Activated CD4-positive, alpha-beta memory T cell treated with anti-CD3 and anti-CD28 coated beads, Interleukin-2, amount 10 ng/mL, durations not matched to agents 7 days and 5 days (primary cell): ENCODE data around the gene ALG1. TPM values are rescaled to one million over a fixed set of nuclear protein-coding genes. Genes with fewer than 3 reads are reported as not detected.

ENCODE experiments used
- CTCF ChIA-PET: fragments of 350-600 bp; sonication (Branson Sonifier 250); formaldehyde crosslinking; loops from one replicate; lab custom pipeline; 2021; ENCODE audit warnings: antibody characterized with exemption, inconsistent platforms; lab: Charles Lee
- POLR2A ChIA-PET: fragments of 350-600 bp; sonication (Branson Sonifier 250); formaldehyde crosslinking; loops from one replicate; lab custom pipeline; 2021; ENCODE audit warnings: antibody characterized with exemption; lab: Charles Lee
- DNase-seq: peaks from one replicate; pipeline ENCODE4 v3.0.0-alpha.2; 2020
- H3K27ac Mint-ChIP-seq: one replicate; pipeline ENCODE4 v1.8.0; 2021; ENCODE audit warnings: mild to moderate bottlenecking, mixed read lengths
- H3K27me3 Mint-ChIP-seq: one replicate; pipeline ENCODE4 v1.8.0; 2021; ENCODE audit warnings: mixed read lengths
- H3K36me3 Mint-ChIP-seq: one replicate; pipeline ENCODE4 v1.8.0; 2021; ENCODE audit warnings: low read depth, mixed read lengths
- H3K4me1 Mint-ChIP-seq: one replicate; pipeline ENCODE4 v1.8.0; 2021; ENCODE audit warnings: mixed read lengths
- H3K4me3 Mint-ChIP-seq: one replicate; pipeline ENCODE4 v1.8.0; 2021; ENCODE audit warnings: mild to moderate bottlenecking, mixed read lengths
- H3K9me3 Mint-ChIP-seq: one replicate; pipeline ENCODE4 v1.8.0; 2021; ENCODE audit warnings: mixed read lengths
- total RNA-seq, 2 experiments: library from RNA; stranded (reverse); gene quantifications; one replicate each; pipeline ENCODE4 v1.2.3, GENCODE V29; 2021

Gene ALG1, protein sequence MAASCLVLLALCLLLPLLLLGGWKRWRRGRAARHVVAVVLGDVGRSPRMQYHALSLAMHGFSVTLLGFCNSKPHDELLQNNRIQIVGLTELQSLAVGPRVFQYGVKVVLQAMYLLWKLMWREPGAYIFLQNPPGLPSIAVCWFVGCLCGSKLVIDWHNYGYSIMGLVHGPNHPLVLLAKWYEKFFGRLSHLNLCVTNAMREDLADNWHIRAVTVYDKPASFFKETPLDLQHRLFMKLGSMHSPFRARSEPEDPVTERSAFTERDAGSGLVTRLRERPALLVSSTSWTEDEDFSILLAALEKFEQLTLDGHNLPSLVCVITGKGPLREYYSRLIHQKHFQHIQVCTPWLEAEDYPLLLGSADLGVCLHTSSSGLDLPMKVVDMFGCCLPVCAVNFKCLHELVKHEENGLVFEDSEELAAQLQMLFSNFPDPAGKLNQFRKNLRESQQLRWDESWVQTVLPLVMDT
- total RNA-seq: 10 to 100 TPM; 18.7 to 19.3 TPM

DNA sequence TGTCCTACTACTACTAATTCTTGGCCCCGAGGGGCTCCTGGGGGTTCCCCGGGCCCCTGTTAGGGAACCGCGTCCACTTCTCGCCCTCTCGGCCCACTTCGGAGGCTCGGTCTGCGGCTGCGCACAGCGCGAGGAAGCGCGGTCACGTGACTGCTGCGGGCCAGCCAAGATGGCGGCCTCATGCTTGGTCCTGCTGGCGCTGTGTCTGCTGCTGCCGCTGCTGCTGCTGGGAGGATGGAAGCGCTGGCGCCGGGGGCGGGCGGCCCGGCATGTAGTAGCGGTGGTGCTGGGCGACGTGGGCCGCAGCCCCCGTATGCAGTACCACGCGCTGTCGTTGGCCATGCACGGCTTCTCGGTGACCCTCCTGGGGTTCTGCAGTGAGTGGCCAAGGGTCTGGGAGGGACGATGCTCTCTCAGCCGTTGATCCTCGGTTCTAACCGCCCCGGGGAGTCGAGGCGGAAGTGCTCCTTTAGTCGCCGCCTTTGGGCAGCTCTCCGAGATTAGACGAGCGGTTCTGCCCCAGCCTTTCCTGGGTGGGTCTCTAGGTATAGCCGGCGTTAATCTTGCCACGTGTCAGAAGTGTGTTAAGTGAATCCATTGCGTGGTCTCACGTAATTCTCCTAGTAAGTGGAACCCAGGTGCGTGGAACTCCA lies at the start of gene ALG1:
Gene ALG1, plus strand, starts transcription at position 163 of the 653 bp plus-strand sequence. Its CDS starts 7 bp downstream, at position 170.
- Mint-ChIP-seq H3K36me3 (peaks cover 13% of the 10 kb centered on the region), H3K27me3 (no peaks in the 10 kb centered on the region), H3K9me3 (no peaks in the 10 kb centered on the region), H3K4me1 (peaks cover 34% of the 10 kb centered on the region), H3K27ac (peak within 1 kb of the TSS; percentile 94), H3K4me3 (peak within 1 kb of the TSS; percentile 91)
- DNase-seq: peak; percentile 89
- POLR2A ChIA-PET: interaction anchor here (1.0 to 3.0 kb wide), 6 partner anchors 11 to 38 kb away, joined by 3 to 23 read pairs (median 5); partner anchors contain the start of gene NAGPA
- CTCF ChIA-PET: interaction anchor here (1.2 to 1.9 kb wide), 4 partner anchors 13 to 21 kb away, joined by 4 to 14 read pairs (median 6); no protein-coding TSS in a partner anchor

- H3K4me3 Mint-ChIP-seq: no peak overlapping the region
- no peaks in the 10 kb centered on the region for H3K9me3 Mint-ChIP-seq
- CTCF ChIA-PET: no interaction called here
- H3K27me3 Mint-ChIP-seq: no peaks in the 10 kb centered on the region
- no peak overlapping the region for H3K27ac Mint-ChIP-seq
- no peaks in the 10 kb centered on the region for H3K36me3 Mint-ChIP-seq
- H3K4me1 Mint-ChIP-seq: no peaks in the 10 kb centered on the region
- POLR2A ChIA-PET: no interaction called here
- DNase-seq: no peak
Observed at GRCh38 chr16:5022521-5022920, 49.1 kb upstream of the ALG1 start.

DNA sequence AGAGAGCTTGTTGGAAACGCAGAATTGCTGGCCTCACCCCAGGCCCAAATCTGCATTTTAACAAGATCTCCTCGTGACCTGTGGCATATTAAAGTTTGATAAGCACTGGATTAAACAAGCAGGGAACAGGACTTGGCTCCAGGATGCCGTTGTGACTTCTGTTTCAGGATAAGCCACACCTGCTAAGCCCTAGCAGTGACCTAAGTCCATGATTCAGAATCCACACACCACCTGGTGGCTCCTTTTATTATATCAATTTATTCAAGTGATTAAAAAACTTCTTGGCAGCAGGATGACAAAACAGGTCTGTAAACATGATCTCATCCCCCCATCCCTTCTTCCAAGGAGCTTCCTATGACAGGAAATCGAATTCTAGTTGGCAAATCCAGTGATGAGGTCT lies 47.0 kb upstream of the ALG1 start:
- no peaks in the 10 kb centered on the region for H3K4me1 Mint-ChIP-seq
- ChIA-PET CTCF (interaction anchor here (1.0 kb wide), 2 partner anchors 8 to 14 kb away, joined by 3 read pairs; no protein-coding TSS in a partner anchor), POLR2A (no interaction called here)

GRCh38 chr16:5025171-5025632 lies 46.4 kb upstream of the ALG1 start:
- no peaks in the 10 kb centered on the region for H3K36me3 Mint-ChIP-seq
- no peaks in the 10 kb centered on the region for H3K9me3 Mint-ChIP-seq
- H3K4me3 Mint-ChIP-seq: no peak overlapping the region
- DNase-seq: no peak
- no peaks in the 10 kb centered on the region for H3K4me1 Mint-ChIP-seq
- ChIA-PET CTCF (interaction anchor here (1.0 to 1.2 kb wide), 3 partner anchors 7 to 52 kb away, joined by 3 to 7 read pairs (median 3); no protein-coding TSS in a partner anchor), POLR2A (no interaction called here)
- no peak overlapping the region for H3K27ac Mint-ChIP-seq
- no peaks in the 10 kb centered on the region for H3K27me3 Mint-ChIP-seq

More for the DNA sequence above, 47.0 kb upstream of the ALG1 start:
- no peak overlapping the region for H3K27ac Mint-ChIP-seq
- no peaks in the 10 kb centered on the region for H3K27me3 Mint-ChIP-seq
- no peaks in the 10 kb centered on the region for H3K36me3 Mint-ChIP-seq
- H3K9me3 Mint-ChIP-seq: no peaks in the 10 kb centered on the region
- H3K4me3 Mint-ChIP-seq: no peak overlapping the region
- no peak for DNase-seq

DNA sequence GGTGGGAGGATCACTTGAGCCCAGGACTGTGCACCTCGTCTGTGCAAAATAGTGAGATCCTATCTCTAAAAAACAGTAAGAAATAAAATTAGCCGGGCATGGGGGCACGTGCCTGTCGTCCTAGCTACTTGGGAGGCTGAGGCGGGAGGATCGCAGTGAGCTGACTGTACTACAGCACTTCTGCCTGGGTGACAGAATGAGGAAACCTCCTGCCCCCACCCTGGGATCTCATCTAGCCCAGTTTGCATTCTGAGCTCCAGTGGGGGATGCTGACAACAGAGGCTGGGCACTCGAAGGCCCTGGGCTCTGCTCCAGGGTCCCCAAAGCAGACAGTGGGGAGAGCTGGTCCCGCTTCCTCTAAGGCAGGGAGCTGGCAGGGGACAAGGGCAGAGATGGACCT lies 45.0 kb upstream of the ALG1 start:
- Mint-ChIP-seq H3K4me1 (no peaks in the 10 kb centered on the region), H3K27ac (no peak overlapping the region), H3K36me3 (no peaks in the 10 kb centered on the region), H3K4me3 (no peak overlapping the region), H3K9me3 (no peaks in the 10 kb centered on the region), H3K27me3 (no peaks in the 10 kb centered on the region)
- ChIA-PET POLR2A (interaction anchor here (0.6 kb wide), 1 partner anchor 30 kb away, joined by 3 read pairs; no protein-coding TSS in a partner anchor), CTCF (no interaction called here)
- DNase-seq: no peak

DNA sequence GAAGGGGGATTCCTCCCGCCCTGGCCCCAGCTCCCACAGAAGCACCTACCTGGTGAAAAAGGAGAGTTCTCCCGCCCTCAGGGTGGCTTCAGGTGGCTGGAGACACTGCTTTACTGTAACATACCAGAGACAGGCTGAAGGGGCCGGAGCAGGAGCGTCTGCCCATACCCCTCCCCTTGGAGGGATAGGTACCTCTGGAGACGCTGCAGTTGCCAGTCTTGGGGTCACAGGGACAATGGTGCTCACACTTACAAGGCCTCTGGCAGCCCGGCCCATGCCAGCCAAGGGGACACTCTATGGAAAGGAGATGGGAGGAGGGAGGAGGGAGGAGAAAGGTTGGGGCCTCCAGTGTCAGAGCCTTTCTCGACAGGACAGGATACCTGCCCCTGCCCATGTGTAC lies 44.6 kb upstream of the ALG1 start:
- ChIA-PET CTCF (no interaction called here), POLR2A (interaction anchor here (0.6 kb wide), 1 partner anchor 29 kb away, joined by 3 read pairs; no protein-coding TSS in a partner anchor)
- DNase-seq: no peak

DNA sequence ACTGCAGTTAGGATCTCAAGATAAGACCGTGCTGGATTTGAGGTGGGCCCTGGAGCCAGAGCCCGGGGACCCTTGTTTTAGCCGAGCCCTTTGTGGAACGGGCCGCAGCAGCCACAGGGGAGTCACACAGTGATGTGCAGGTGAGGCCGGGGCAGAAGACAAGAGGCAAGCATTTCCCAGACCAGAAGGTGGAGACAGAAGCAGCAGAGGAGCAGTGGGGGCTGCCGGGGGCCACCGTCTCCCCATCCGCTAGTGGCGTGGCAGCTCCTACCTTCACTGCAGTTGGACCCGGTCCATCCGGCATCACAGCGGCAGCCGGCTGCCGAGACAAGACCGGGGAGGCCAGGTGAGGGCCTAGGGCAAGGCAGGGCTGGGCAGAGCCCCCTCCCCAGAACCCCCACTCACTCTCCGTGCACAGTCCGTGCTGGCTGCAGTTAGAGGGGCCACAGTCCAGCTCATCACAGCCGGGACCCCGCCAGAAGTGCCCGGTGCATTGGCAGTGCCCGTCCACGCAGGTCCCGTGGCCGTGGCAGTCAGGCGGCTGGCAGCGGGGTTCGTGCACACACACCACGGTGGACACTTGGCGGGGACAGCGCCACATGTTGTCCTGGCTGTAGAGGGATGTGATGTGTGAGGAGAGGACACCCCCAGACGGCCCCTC lies 43.9 kb upstream of the ALG1 start:
- no peak overlapping the region for H3K27ac Mint-ChIP-seq
- H3K4me3 Mint-ChIP-seq: no peak overlapping the region
- ChIA-PET POLR2A (no interaction called here), CTCF (no interaction called here)
- no peak for DNase-seq
- no peaks in the 10 kb centered on the region for H3K27me3 Mint-ChIP-seq
- no peaks in the 10 kb centered on the region for H3K36me3 Mint-ChIP-seq
- H3K4me1 Mint-ChIP-seq: peaks cover 5% of the 10 kb centered on the region
- H3K9me3 Mint-ChIP-seq: no peaks in the 10 kb centered on the region

More for the DNA sequence above, 44.6 kb upstream of the ALG1 start:
- Mint-ChIP-seq H3K9me3 (no peaks in the 10 kb centered on the region), H3K36me3 (no peaks in the 10 kb centered on the region), H3K4me3 (no peak overlapping the region), H3K4me1 (peaks cover 3% of the 10 kb centered on the region), H3K27me3 (no peaks in the 10 kb centered on the region), H3K27ac (no peak overlapping the region)

DNA sequence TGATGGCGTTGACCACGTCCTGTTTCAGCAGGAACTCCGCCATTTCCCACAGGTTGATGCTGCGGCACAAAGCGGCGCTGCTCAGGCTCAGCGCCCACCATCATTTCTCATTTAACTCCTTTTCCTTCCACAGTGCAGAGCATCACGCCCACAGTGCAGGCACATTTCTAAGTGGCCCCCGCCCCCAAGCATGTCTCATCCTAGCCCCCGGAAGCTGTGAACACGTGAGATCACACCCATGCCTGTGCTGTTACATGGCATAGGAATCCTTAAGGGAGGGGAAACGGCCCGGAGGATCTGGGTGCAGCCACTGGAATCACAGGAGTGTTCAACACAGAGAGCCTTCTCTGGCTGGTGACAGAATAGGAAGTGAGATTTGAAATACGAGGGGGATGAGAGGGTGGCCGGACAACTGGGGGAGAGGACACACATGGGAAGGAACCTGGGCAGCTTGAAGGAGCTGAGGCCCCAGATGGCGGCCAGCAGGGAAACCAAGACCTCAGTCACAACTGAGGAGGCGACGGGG lies 42.6 kb upstream of the ALG1 start:
- Mint-ChIP-seq H3K4me1 (peaks cover 12% of the 10 kb centered on the region), H3K4me3 (no peak overlapping the region), H3K36me3 (no peaks in the 10 kb centered on the region), H3K27ac (no peak overlapping the region), H3K9me3 (no peaks in the 10 kb centered on the region), H3K27me3 (no peaks in the 10 kb centered on the region)
- ChIA-PET POLR2A (no interaction called here), CTCF (no interaction called here)
- no peak for DNase-seq

DNA sequence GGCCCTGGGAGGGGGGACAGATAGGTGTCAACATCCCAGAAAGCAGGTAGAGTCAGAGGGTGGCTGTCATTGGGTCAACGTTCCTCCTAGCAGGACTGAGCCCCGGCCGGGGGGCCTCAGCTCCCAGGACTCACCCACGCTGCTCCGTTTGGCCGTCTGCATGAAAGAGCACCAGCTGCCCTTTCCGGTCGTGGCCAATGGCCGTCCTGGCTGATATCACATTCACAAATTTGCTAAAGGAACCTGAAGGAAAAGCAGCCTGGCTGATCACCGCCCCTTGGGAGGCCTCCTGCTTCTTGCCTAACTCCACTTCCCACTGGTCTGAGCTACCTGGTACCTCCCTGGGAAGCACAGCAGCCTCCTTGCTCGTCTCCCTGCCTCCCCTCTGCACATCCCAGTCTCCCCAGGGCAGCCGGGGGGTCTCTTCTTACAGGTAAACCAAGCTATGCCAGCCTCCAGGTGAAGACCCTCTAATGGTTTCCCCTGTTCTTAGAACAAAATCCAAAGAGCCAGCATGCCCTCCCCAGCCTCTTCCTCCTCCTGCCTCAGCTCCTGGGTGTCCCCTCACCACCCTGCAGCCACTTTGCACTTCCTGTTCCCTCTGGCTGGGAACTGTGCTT lies 41.3 kb upstream of the ALG1 start:
- Mint-ChIP-seq H3K27me3 (no peaks in the 10 kb centered on the region), H3K9me3 (no peaks in the 10 kb centered on the region), H3K4me1 (peaks cover 18% of the 10 kb centered on the region), H3K27ac (no peak overlapping the region), H3K4me3 (no peak overlapping the region), H3K36me3 (no peaks in the 10 kb centered on the region)
- DNase-seq: no peak
- POLR2A ChIA-PET: no interaction called here
- CTCF ChIA-PET: no interaction called here

GRCh38 chr16:5031601-5032000 lies 40.0 kb upstream of the ALG1 start:
- ChIA-PET CTCF (no interaction called here), POLR2A (interaction anchor here (3.9 kb wide), 1 partner anchor 40 kb away, joined by 23 read pairs; the partner anchor contains the start of gene ALG1)
- peaks cover 19% of the 10 kb centered on the region for H3K4me1 Mint-ChIP-seq
- DNase-seq: no peak
- no peak overlapping the region for H3K27ac Mint-ChIP-seq
- peak overlapping the region; percentile 30 for H3K4me3 Mint-ChIP-seq
- H3K27me3 Mint-ChIP-seq: no peaks in the 10 kb centered on the region
- no peaks in the 10 kb centered on the region for H3K9me3 Mint-ChIP-seq
- H3K36me3 Mint-ChIP-seq: no peaks in the 10 kb centered on the region

DNA sequence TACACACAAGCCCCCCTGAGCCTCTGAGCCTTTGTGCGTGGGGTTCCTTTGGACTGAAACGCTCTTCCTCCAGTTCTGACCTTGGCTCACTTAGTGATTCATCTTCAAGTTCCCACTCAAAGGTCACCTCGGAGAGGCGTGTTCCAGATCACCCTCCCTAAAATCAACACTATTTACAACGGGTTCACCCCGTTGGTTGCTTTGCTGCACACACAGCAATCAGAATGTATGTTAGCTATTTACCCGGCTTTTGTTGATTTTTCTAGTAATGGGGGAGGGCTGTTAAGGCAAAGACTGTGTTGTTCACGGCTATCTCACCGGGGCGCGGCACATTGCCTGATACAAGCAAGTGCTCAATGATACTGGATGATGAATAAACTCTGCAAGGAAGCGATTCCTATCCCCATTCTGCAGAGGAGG lies 38.9 kb upstream of the ALG1 start:
- Mint-ChIP-seq H3K4me3 (peak overlapping the region; percentile 83), H3K27ac (no peak overlapping the region), H3K36me3 (no peaks in the 10 kb centered on the region), H3K27me3 (no peaks in the 10 kb centered on the region), H3K9me3 (no peaks in the 10 kb centered on the region), H3K4me1 (peaks cover 19% of the 10 kb centered on the region)
- ChIA-PET POLR2A (interaction anchor here (3.9 kb wide), 1 partner anchor 39 kb away, joined by 23 read pairs; the partner anchor contains the start of gene ALG1), CTCF (interaction anchor here (0.8 to 0.9 kb wide), 2 partner anchors 8 to 52 kb away, joined by 3 read pairs; no protein-coding TSS in a partner anchor)
- DNase-seq: no peak
